Esophagus squamous epithelium (tissue), 5 donors: ENCODE measurements around the gene HAUS7. TPM values are rescaled to one million over a fixed set of nuclear protein-coding genes. Genes with fewer than 3 reads are reported as not detected.

ENCODE experiments used
- DNase-seq: peaks from one replicate; lab custom pipeline; 2025; lab: John Stamatoyannopoulos, UW
- H3K27ac ChIP-seq, 4 donors: fragments of 200-600 bp; sonication (generic); one replicate each; pipeline ENCODE4 v1.5.1; 2016 to 2019; ENCODE audit warnings: mild to moderate bottlenecking in 1 of 4
- H3K27me3 ChIP-seq, 4 donors: fragments of 200-600 bp; sonication (generic); 1 replicate in 3 of 4; 2 replicates in 1 of 4; pipeline versions ENCODE4 v1.5.1 to v1.6.0; 2017 to 2021; ENCODE audit warnings: antibody characterized with exemption in 1 of 4
- H3K36me3 ChIP-seq, 3 donors: fragments of 200-600 bp; sonication (generic); one replicate each; pipeline ENCODE4 v1.5.1; 2016 to 2019
- H3K4me1 ChIP-seq, 3 donors: fragments of 200-600 bp; sonication (generic); one replicate each; pipeline ENCODE4 v1.5.1; 2017 to 2019
- H3K4me3 ChIP-seq, 4 donors: fragments of 200-600 bp; sonication (generic); 1 replicate in 3 of 4; 2 replicates in 1 of 4; pipeline ENCODE4 v1.5.1; 2016 to 2019; ENCODE audit warnings: mild to moderate bottlenecking in 2 of 4, moderate library complexity in 1 of 4
- H3K9me3 ChIP-seq, 3 donors: fragments of 200-600 bp; sonication (generic); one replicate each; pipeline ENCODE4 v1.5.1; 2016 to 2019
- CTCF ChIP-seq, 6 experiments: fragments of 450-650 bp in 4 of 6; fragments of 200-600 bp in 2 of 6; sonication (generic) in 2 of 6; IDR thresholded peaks; one replicate each; pipeline ENCODE4 v1.5.1; 2016 to 2019; ENCODE audit warnings: antibody characterized with exemption in 6 of 6, mild to moderate bottlenecking in 4 of 6, moderate library complexity in 4 of 6
- POLR2A ChIP-seq, 4 donors: fragments of 450-650 bp; IDR thresholded peaks; one replicate each; pipeline ENCODE4 v1.6.1; 2017; ENCODE audit warnings: antibody characterized with exemption in 4 of 4, mild to moderate bottlenecking in 4 of 4, moderate library complexity in 3 of 4
- WGBS, 2 donors: methylation state at CpG; one replicate each; pipeline ENCODE4 v1.1.5; 2018; 5-methylcytosine and 5-hydroxymethylcytosine counted together
- intact Hi-C: fragments of 100-400 bp; cut with DNase I; formaldehyde crosslinking; loops from one replicate; pipeline ENCODE4 v1.15.0; 2022
- total RNA-seq, 4 donors: library from RNA; depleted of rRNA; stranded (reverse); fragments of >200 nt; gene quantifications; one replicate each; pipeline ENCODE4 v1.1.0, GENCODE V29; 2016
- donor health status: DM: yes; HTN: yes; CAD: no.

The HAUS7 gene
- total RNA-seq, 4 donors from 2014 or later = 8.8 to 21.0 (median 12.1) TPM

- Histone ChIP-seq H3K9me3 (no peaks in the 10 kb centered on the region), H3K27me3 (peaks cover 0 to 79% (median 0%) of the 10 kb centered on the region in 4 donors), H3K36me3 (no peaks in the 10 kb centered on the region), H3K27ac (no peak overlapping the region), H3K4me3 (no peak overlapping the region), H3K4me1 (peaks cover 0 to 25% (median 10%) of the 10 kb centered on the region in 3 donors)
- WGBS, 2 donors = 80% methylated on average over 2 of the region's 11 CpGs; no CpG with 5 or more reads in 1 of the 2 donors
- no peak for TF ChIP-seq POLR2A (IDR thresholded peaks at IDR 0.05)
- no peak for TF ChIP-seq CTCF (IDR thresholded peaks at IDR 0.05)
- DNase-seq = no peak
- intact Hi-C loops = no loop called here
Observed at GRCh38 chrX:153413731-153414130, 56.6 kb downstream of the HAUS7 start.

GRCh38 chrX:153412746-153413720 is 57.3 kb downstream of the HAUS7 start:
- H3K27ac ChIP-seq = no peak overlapping the region
- no peak for DNase-seq
- H3K27me3 ChIP-seq = peaks cover 0 to 86% (median 0%) of the 10 kb centered on the region in 4 donors
- intact Hi-C loops = no loop called here
- WGBS, 2 donors = 28 to 75% methylated on average over 2 to 9 of the region's 23 CpGs
- peaks cover 0 to 25% (median 10%) of the 10 kb centered on the region in 3 donors for H3K4me1 ChIP-seq
- no peaks in the 10 kb centered on the region for H3K36me3 ChIP-seq
- H3K9me3 ChIP-seq = no peaks in the 10 kb centered on the region
- H3K4me3 ChIP-seq = no peak overlapping the region
- no peak for TF ChIP-seq CTCF (IDR thresholded peaks at IDR 0.05)

GRCh38 chrX:153411988-153412574 is 58.3 kb downstream of the HAUS7 start:
- peak overlapping the region in 3 of 4 donors; percentile 34 to 66 (median 48) for H3K4me3 ChIP-seq
- TF ChIP-seq CTCF (IDR thresholded peaks at IDR 0.05) = no peak
- no peak for TF ChIP-seq POLR2A (IDR thresholded peaks at IDR 0.05)
- H3K4me1 ChIP-seq = peaks cover 0 to 25% (median 10%) of the 10 kb centered on the region in 3 donors
- H3K9me3 ChIP-seq = no peaks in the 10 kb centered on the region
- DNase-seq = no peak
- 2 to 69% methylated on average over 6 to 7 of the region's 17 CpGs for WGBS, 2 donors
- H3K27ac ChIP-seq = peak overlapping the region in 1 of 4 donors; percentile 17
- H3K27me3 ChIP-seq = peaks cover 0 to 80% (median 2%) of the 10 kb centered on the region in 4 donors
- no peaks in the 10 kb centered on the region for H3K36me3 ChIP-seq
- intact Hi-C loops = no loop called here

GRCh38 chrX:153411255-153411987 is 59.0 kb downstream of the HAUS7 start, which contains the start of gene ZFP92:
Gene ZFP92 (plus strand): TSS chrX:153411472. CDS start chrX:153418323, 6,851 bp downstream.
- 39% methylated on average over 15 of the region's 75 CpGs; no CpG with 5 or more reads in 1 of the 2 donors for WGBS, 2 donors
- peak within 1 kb of the TSS; percentile 23 to 66 (median 41) for H3K4me3 ChIP-seq
- TF ChIP-seq CTCF (IDR thresholded peaks at IDR 0.05) (no peak), POLR2A (IDR thresholded peaks at IDR 0.05) (no peak)
- peaks cover 0 to 25% (median 10%) of the 10 kb centered on the region in 3 donors for H3K4me1 ChIP-seq
- no peaks in the 10 kb centered on the region for H3K9me3 ChIP-seq
- H3K27ac ChIP-seq = peak within 1 kb of the TSS in 1 of 4 donors; percentile 17
- no peak for DNase-seq
- peaks cover 0 to 73% (median 2%) of the 10 kb centered on the region in 4 donors for H3K27me3 ChIP-seq
- intact Hi-C loops = no loop called here
- H3K36me3 ChIP-seq = no peaks in the 10 kb centered on the region
